OCI-LY1 (cell line): ENCODE results near the gene TSPOAP1.
A peak's percentile ranks its signal among the peaks of the same experiment; 100 is the strongest.

Experiments used
- H2AFZ ChIP-seq: fragments of 200-600 bp; sonication (generic), shearing (Covaris generic); 2 replicates; pipeline ENCODE4 v1.6.0; 2014; ENCODE audit warnings: antibody characterized with exemption, mild to moderate bottlenecking, low read length
- H3F3A ChIP-seq: fragments of 200-600 bp; sonication (generic), shearing (Covaris generic); 2 replicates; pipeline ENCODE4 v1.6.0; 2014; ENCODE audit warnings: mild to moderate bottlenecking, antibody characterized with exemption, low read length, moderate library complexity; ENCODE audit not compliant: insufficient read depth
- H3K27ac ChIP-seq: fragments of 200-600 bp; sonication (generic); 2 replicates; pipeline ENCODE4 v1.5.1; 2014; ENCODE audit warnings: low read length, mixed run types, mild to moderate bottlenecking, low read depth; ENCODE audit not compliant: poor library complexity, severe bottlenecking
- H3K27me3 ChIP-seq: fragments of 200-600 bp; sonication (generic); 2 replicates; pipeline ENCODE4 v1.6.0; 2014; ENCODE audit warnings: antibody characterized with exemption, mild to moderate bottlenecking, low read length, moderate library complexity; ENCODE audit not compliant: insufficient read depth
- H3K36me3 ChIP-seq: fragments of 200-600 bp; sonication (generic); 2 replicates; pipeline ENCODE4 v1.6.1; 2014; ENCODE audit warnings: mild to moderate bottlenecking, antibody characterized with exemption, low read length, moderate library complexity, mixed read lengths; ENCODE audit not compliant: insufficient read depth
- H3K4me1 ChIP-seq: fragments of 200-600 bp; sonication (generic); 2 replicates; pipeline ENCODE4 v1.5.1; 2014; ENCODE audit warnings: mild to moderate bottlenecking, low read length, moderate library complexity; ENCODE audit not compliant: insufficient read depth, severe bottlenecking
- H3K4me2 ChIP-seq: fragments of 200-600 bp; sonication (generic), shearing (Covaris generic); 2 replicates; pipeline ENCODE4 v1.6.1; 2014; ENCODE audit warnings: low read length
- H3K4me3 ChIP-seq: fragments of 200-600 bp; sonication (generic); 2 replicates; pipeline ENCODE4 v1.5.1; 2014; ENCODE audit warnings: low read length, low read depth, mild to moderate bottlenecking, mixed read lengths; ENCODE audit not compliant: poor library complexity, severe bottlenecking
- H3K79me2 ChIP-seq: fragments of 200-600 bp; shearing (Covaris generic); 2 replicates; pipeline ENCODE4 v1.6.1; 2016; ENCODE audit warnings: mixed run types, low read length, mixed read lengths; ENCODE audit not compliant: insufficient read depth
- H3K9ac ChIP-seq: fragments of 200-600 bp; sonication (generic), shearing (Covaris generic); 2 replicates; pipeline ENCODE4 v1.6.1; 2014; ENCODE audit warnings: mild to moderate bottlenecking, low read length, mixed read lengths
- H3K9me2 ChIP-seq: fragments of 200-600 bp; sonication (generic), shearing (Covaris generic); 2 replicates; pipeline ENCODE4 v1.6.1; 2014; ENCODE audit warnings: low read depth, mild to moderate bottlenecking, low read length, mixed read lengths
- H3K9me3 ChIP-seq: fragments of 200-600 bp; shearing (Covaris generic); 2 replicates; pipeline ENCODE4 v1.6.1; 2014; ENCODE audit warnings: low read length, mixed read lengths
- H4K20me1 ChIP-seq: fragments of 200-600 bp; sonication (generic), shearing (Covaris generic); 2 replicates; pipeline ENCODE4 v1.6.0; 2016; ENCODE audit warnings: mild to moderate bottlenecking, low read length; ENCODE audit not compliant: insufficient read depth
- CTCF ChIP-seq: fragments of 200-600 bp; sonication (generic), shearing (Covaris generic); IDR thresholded peaks from 2 replicates; pipeline ENCODE4 v1.5.1; 2017; ENCODE audit warnings: mild to moderate bottlenecking, antibody characterized with exemption, low read length, moderate library complexity, mixed read lengths
- EZH2 ChIP-seq: fragments of 200-600 bp; sonication (generic), shearing (Covaris generic); IDR thresholded peaks from 2 replicates; pipeline ENCODE4 v1.8.0; 2017; ENCODE audit warnings: borderline replicate concordance, mixed run types, mild to moderate bottlenecking, antibody characterized with exemption, low read length, moderate library complexity, mixed read lengths

The TSPOAP1 gene

GRCh38 chr17:58271216-58271931 is 57.2 kb downstream of the TSPOAP1 start:
- Histone ChIP-seq H3K79me2 (no peaks in the 10 kb centered on the region), H2AFZ (no peak overlapping the region), H3K36me3 (no peaks in the 10 kb centered on the region), H4K20me1 (no peaks in the 10 kb centered on the region), H3F3A (no peaks in the 10 kb centered on the region), H3K4me2 (no peak overlapping the region), H3K4me1 (no peaks in the 10 kb centered on the region), H3K27ac (no peak overlapping the region), H3K4me3 (no peak overlapping the region), H3K9me2 (no peaks in the 10 kb centered on the region), H3K9me3 (no peaks in the 10 kb centered on the region), H3K27me3 (peaks cover 8% of the 10 kb centered on the region; the same call in 1 of the 2 replicates), H3K9ac (no peak overlapping the region)
- no peak for TF ChIP-seq CTCF
- no peak for TF ChIP-seq EZH2

GRCh38 chr17:58270476-58271215 is 57.9 kb downstream of the TSPOAP1 start:
- Histone ChIP-seq H3F3A (no peaks in the 10 kb centered on the region), H3K36me3 (no peaks in the 10 kb centered on the region), H3K79me2 (no peaks in the 10 kb centered on the region), H3K4me2 (no peak overlapping the region), H2AFZ (no peak overlapping the region), H3K9me2 (no peaks in the 10 kb centered on the region), H3K9me3 (no peaks in the 10 kb centered on the region), H3K4me1 (no peaks in the 10 kb centered on the region), H3K4me3 (no peak overlapping the region), H3K9ac (no peak overlapping the region), H3K27me3 (peaks cover 4% of the 10 kb centered on the region; the same call in 1 of the 2 replicates), H4K20me1 (no peaks in the 10 kb centered on the region), H3K27ac (no peak overlapping the region)
- peak; percentile 47 for TF ChIP-seq CTCF
- no peak for TF ChIP-seq EZH2

- Histone ChIP-seq H3K4me2 (no peak overlapping the region), H3K27me3 (peaks cover 5% of the 10 kb centered on the region; the same call in 1 of the 2 replicates), H3K4me1 (no peaks in the 10 kb centered on the region), H3K9me3 (no peaks in the 10 kb centered on the region), H3F3A (no peaks in the 10 kb centered on the region), H3K9me2 (no peaks in the 10 kb centered on the region), H3K27ac (no peak overlapping the region), H3K9ac (no peak overlapping the region), H2AFZ (no peak overlapping the region), H3K4me3 (no peak overlapping the region), H3K79me2 (no peaks in the 10 kb centered on the region), H3K36me3 (no peaks in the 10 kb centered on the region), H4K20me1 (no peaks in the 10 kb centered on the region)
- TF ChIP-seq EZH2 = no peak
- no peak for TF ChIP-seq CTCF
These were observed 58.9 kb downstream of the TSPOAP1 start for GRCh38 chr17:58269557-58270291.
